Psoas muscle (tissue), 8 donors: ENCODE measurements around the gene ASAH2. TPM values are rescaled to one million over a fixed set of nuclear protein-coding genes. Genes with fewer than 3 reads are reported as not detected.
A peak's percentile ranks its signal among the peaks of the same experiment; 100 is the strongest.
"Not testable (repeated sequence)": the region's sequence is repeated elsewhere in the genome, so short reads cannot be mapped to it uniquely, and the experiment has no call there.

Experiments
- ATAC-seq, 4 donors: fragments of 200-7000 bp; cut with Tn5 transposase; one replicate each; pipeline ENCODE4 v1.9.1; 2020; ENCODE audit warnings: moderate library complexity in 3 of 4, mild to moderate bottlenecking in 2 of 4
- DNase-seq, 2 donors: peaks; one replicate each; pipeline ENCODE4 v3.0.0-alpha.2; 2020
- H3K27ac ChIP-seq: fragments of 200-600 bp; one replicate; pipeline ENCODE4 v1.8.0; 2022
- H3K27me3 ChIP-seq, 3 donors: fragments of 200-600 bp in 1 of 3; one replicate each; pipeline versions ENCODE4 v1.6.1 to v1.8.0; 2013 to 2022; ENCODE audit warnings: low read length in 2 of 3, mild to moderate bottlenecking in 2 of 3, moderate library complexity in 1 of 3; ENCODE audit not compliant: insufficient read depth in 3 of 3
- H3K36me3 ChIP-seq, 2 donors: fragments of 200-600 bp in 1 of 2; one replicate each; pipeline versions ENCODE4 v1.6.1 to v1.8.0; 2013 to 2022; ENCODE audit warnings: low read depth in 1 of 2, mild to moderate bottlenecking in 1 of 2, moderate library complexity in 1 of 2; ENCODE audit not compliant: insufficient read depth in 1 of 2
- H3K4me1 ChIP-seq: fragments of 200-600 bp; one replicate; pipeline ENCODE4 v1.8.0; 2022
- H3K4me3 ChIP-seq: fragments of 200-600 bp; one replicate; pipeline ENCODE4 v1.8.0; 2022; ENCODE audit warnings: mild to moderate bottlenecking
- H3K9me3 ChIP-seq: fragments of 200-600 bp; one replicate; pipeline ENCODE4 v1.8.0; 2022
- CTCF ChIP-seq: fragments of 200-600 bp; IDR thresholded peaks from one replicate; pipeline ENCODE4 v1.8.0; 2022; ENCODE audit warnings: antibody characterized with exemption
- WGBS, 3 donors: extraction: QIAGEN DNeasy Blood & Tissue Kit; methylation state at CpG; one replicate each; pipeline versions ENCODE4 v1.1.6 to v1.1.7; 2013; 5-methylcytosine and 5-hydroxymethylcytosine counted together
- intact Hi-C, 2 donors: fragments of 100-400 bp; cut with DNase I; formaldehyde crosslinking; loops; one replicate each; pipeline versions ENCODE4 v1.11.0 to v1.14.2; 2022
- polyA plus RNA-seq, 3 donors: library from polyadenylated mRNA; stranded (reverse); fragments of 200-250 nt; gene quantifications; one replicate each; pipeline ENCODE4 v1.2.3, GENCODE V29; 2013
- total RNA-seq, 4 donors: library from RNA; stranded (reverse); fragmentation: NEBNext Ultra II Directional in 2 of 4; extraction: Animal tissue kit (Norgen Biotek cat#: 25700) in 2 of 4; gene quantifications; one replicate each; pipeline versions ENCODE4 v1.2.1 to v1.2.4, GENCODE V29; 2021 to 2023
- donor health status: healthy with polysubstance abuse.
- donor health status: DM: no; HTN: no; CAD: no; lungs with moderate emphysema.
- donor health status: Bipolar disorder and iron deficiency.
- donor health status: healthy.
- donor health status: DM: yes; HTN: yes; CAD: no.
- donor health status: DM: no; HTN: no; CAD: no.
- donor health status: DM: no; HTN: no; CAD: no.
- donor health status: DM: yes; HTN: yes; CAD: no.

The ASAH2 gene
- total and polyA plus RNA-seq, 7 donors, result 0.08 to 3.6 (median 0.27) TPM

GRCh38 chr10:50279489-50279888 is 28.2 kb upstream of the ASAH2 start:
- Histone ChIP-seq H3K4me1 (no peaks in the 10 kb centered on the region), H3K27me3 (peaks cover 0 to 4% (median 3%) of the 10 kb centered on the region in 3 donors), H3K27ac (no peak overlapping the region), H3K36me3 (no peaks in the 10 kb centered on the region), H3K4me3 (no peak overlapping the region), H3K9me3 (no peaks in the 10 kb centered on the region)
- ATAC-seq (no peak), DNase-seq (no peak)
- WGBS, 3 donors, result 52 to 54% (median 53%) methylated on average over 5 of the region's 5 CpGs
- no peak for TF ChIP-seq CTCF
- intact Hi-C loops, result no loop called here

GRCh38 chr10:50275650-50276235 is 24.4 kb upstream of the ASAH2 start:
- TF ChIP-seq CTCF, result peak; percentile 52
- Histone ChIP-seq H3K27ac (no peak overlapping the region), H3K27me3 (peaks cover 0 to 4% (median 3%) of the 10 kb centered on the region in 3 donors), H3K36me3 (no peaks in the 10 kb centered on the region), H3K9me3 (no peaks in the 10 kb centered on the region), H3K4me1 (no peaks in the 10 kb centered on the region), H3K4me3 (no peak overlapping the region)
- ATAC-seq (peak in 1 of 4 donors; percentile 65), DNase-seq (peak; percentile 17 to 49)
- intact Hi-C loops, result no loop called here
- WGBS, 3 donors, result 49 to 53% (median 52%) methylated on average over 3 of the region's 3 CpGs

GRCh38 chr10:50272531-50272930 is 21.2 kb upstream of the ASAH2 start:
- ATAC-seq, result no peak
- Histone ChIP-seq H3K4me1 (no peaks in the 10 kb centered on the region), H3K36me3 (no peaks in the 10 kb centered on the region), H3K27me3 (no peaks in the 10 kb centered on the region), H3K27ac (no peak overlapping the region), H3K9me3 (no peaks in the 10 kb centered on the region), H3K4me3 (no peak overlapping the region)
- WGBS, 3 donors, result 52 to 66% (median 55%) methylated on average over 7 of the region's 7 CpGs
- no peak for DNase-seq
- no peak for TF ChIP-seq CTCF
- intact Hi-C loops, result no loop called here

DNA sequence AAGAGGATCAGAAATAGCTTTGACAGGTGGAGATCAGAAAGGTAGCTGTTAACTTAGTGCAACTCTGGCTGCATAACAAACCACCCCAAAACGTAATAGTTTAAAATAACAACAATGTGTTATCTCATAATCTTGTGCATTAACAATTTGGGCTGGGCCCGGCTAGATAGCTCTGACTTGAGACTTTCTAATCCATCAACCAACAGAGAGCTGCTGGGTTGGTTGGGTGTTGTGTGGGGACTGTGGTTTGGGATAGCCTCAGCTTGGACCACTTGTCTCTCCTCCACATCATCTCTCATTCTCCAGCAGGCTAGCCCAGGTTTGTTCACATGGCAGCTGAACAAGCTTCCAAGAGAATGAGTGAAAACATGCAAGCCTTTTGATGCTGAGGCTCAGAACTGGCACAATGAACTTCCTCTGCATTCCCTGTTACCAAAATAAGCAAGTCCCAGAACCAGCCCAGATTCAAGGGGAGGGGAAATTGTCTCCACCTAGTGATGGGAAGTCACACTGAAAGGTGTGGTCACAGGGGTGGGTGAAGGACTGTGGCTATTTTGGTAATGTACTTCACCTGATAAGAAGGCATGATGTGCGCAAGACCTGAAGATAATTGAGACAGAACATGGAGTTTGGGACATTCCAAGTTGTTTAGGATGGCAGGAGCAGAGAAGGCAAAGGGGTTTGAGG is 20.4 kb upstream of the ASAH2 start:
- no peaks in the 10 kb centered on the region for H3K9me3 ChIP-seq
- H3K27ac ChIP-seq, result no peak overlapping the region
- no peaks in the 10 kb centered on the region for H3K36me3 ChIP-seq
- no peaks in the 10 kb centered on the region for H3K27me3 ChIP-seq
- no peak for TF ChIP-seq CTCF
- 77 to 84% (median 82%) methylated on average over 3 of the region's 3 CpGs for WGBS, 3 donors
- H3K4me3 ChIP-seq, result no peak overlapping the region
- no peak for ATAC-seq
- no peak for DNase-seq
- no peaks in the 10 kb centered on the region for H3K4me1 ChIP-seq
- intact Hi-C loops, result no loop called here

- 89 to 93% (median 89%) methylated on average over 3 of the region's 3 CpGs for WGBS, 3 donors
- H3K4me1 ChIP-seq, H3K27ac ChIP-seq, intact Hi-C loops, H3K4me3 ChIP-seq, DNase-seq, H3K9me3 ChIP-seq, H3K36me3 ChIP-seq, ATAC-seq, H3K27me3 ChIP-seq: not testable (repeated sequence)
These were observed 16.6 kb upstream of the ASAH2 start for GRCh38 chr10:50267877-50268276.

DNA sequence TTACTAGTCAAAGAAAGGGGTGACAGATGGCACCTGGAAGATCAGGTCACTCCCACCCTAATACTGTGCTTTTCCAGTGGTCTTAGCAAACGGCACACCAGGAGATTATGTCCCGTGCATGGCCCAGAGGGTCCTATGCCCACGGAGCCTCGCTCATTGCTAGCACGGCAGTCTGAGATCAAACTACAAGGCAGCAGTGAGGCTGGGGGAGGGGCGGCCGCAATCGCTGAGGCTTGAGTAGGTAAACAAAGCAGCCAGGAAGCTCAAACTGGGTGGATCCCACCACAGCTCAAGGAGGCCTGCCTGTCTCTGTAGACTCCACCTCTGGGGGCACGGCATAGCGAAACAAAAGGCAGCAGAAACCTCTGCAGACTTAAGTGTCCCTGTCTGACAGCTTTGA is 11.3 kb upstream of the ASAH2 start:
- ATAC-seq, H3K36me3 ChIP-seq, H3K27me3 ChIP-seq, H3K9me3 ChIP-seq, DNase-seq, H3K4me1 ChIP-seq, H3K27ac ChIP-seq, intact Hi-C loops, H3K4me3 ChIP-seq: not testable (repeated sequence)
- 86 to 91% (median 89%) methylated on average over 10 of the region's 10 CpGs for WGBS, 3 donors
